Loucy (cell line): Measurements from ENCODE around the gene MATR3.

Source experiments
- H2AFZ ChIP-seq: fragments of 200-600 bp; sonication (generic); 2 replicates; pipeline ENCODE4 v1.6.0; 2016; ENCODE audit warnings: antibody characterized with exemption, mild to moderate bottlenecking, low read length, moderate library complexity
- H3F3A ChIP-seq: fragments of 200-600 bp; 2 replicates; pipeline ENCODE4 v1.6.0; 2016; ENCODE audit warnings: antibody characterized with exemption, low read depth, mild to moderate bottlenecking
- H3K27me3 ChIP-seq: fragments of 200-600 bp; sonication (generic); 2 replicates; pipeline ENCODE4 v1.6.1; 2014; ENCODE audit warnings: low read length, mild to moderate bottlenecking; ENCODE audit not compliant: insufficient read depth, poor library complexity, severe bottlenecking
- H3K36me3 ChIP-seq: fragments of 200-600 bp; sonication (generic); 2 replicates; pipeline ENCODE4 v1.6.1; 2016; ENCODE audit warnings: low read length; ENCODE audit not compliant: insufficient read depth
- H3K4me1 ChIP-seq: fragments of 200-600 bp; sonication (generic); 2 replicates; pipeline ENCODE4 v1.5.1; 2014; ENCODE audit warnings: low read length, mild to moderate bottlenecking; ENCODE audit not compliant: insufficient read depth, poor library complexity, severe bottlenecking
- H3K4me2 ChIP-seq: fragments of 200-600 bp; sonication (generic); 2 replicates; pipeline ENCODE4 v1.6.0; 2014; ENCODE audit warnings: antibody characterized with exemption, low read length, low read depth, mild to moderate bottlenecking; ENCODE audit not compliant: poor library complexity, severe bottlenecking
- H3K4me3 ChIP-seq: fragments of 200-600 bp; sonication (generic); 2 replicates; pipeline ENCODE4 v1.5.1; 2014; ENCODE audit warnings: low read length, mild to moderate bottlenecking, mixed read lengths; ENCODE audit not compliant: poor library complexity, severe bottlenecking
- H3K79me2 ChIP-seq: fragments of 200-600 bp; sonication (generic); 2 replicates; pipeline ENCODE4 v1.6.1; 2014; ENCODE audit warnings: low read length; ENCODE audit not compliant: insufficient read depth
- H3K9ac ChIP-seq: fragments of 200-600 bp; sonication (generic); 2 replicates; pipeline ENCODE4 v1.6.0; 2014; ENCODE audit warnings: mild to moderate bottlenecking, low read depth, low read length, moderate library complexity; ENCODE audit not compliant: poor library complexity, severe bottlenecking
- H3K9me2 ChIP-seq: fragments of 200-600 bp; sonication (generic); replicated peaks from 2 replicates; pipeline ENCODE4 v1.6.1; 2016; ENCODE audit warnings: low read depth, low read length, mixed read lengths
- H3K9me3 ChIP-seq: fragments of 200-600 bp; sonication (generic); 2 replicates; pipeline ENCODE4 v1.6.1; 2014; ENCODE audit warnings: mild to moderate bottlenecking, antibody characterized with exemption, low read length, low read depth; ENCODE audit not compliant: insufficient read depth
- H4K20me1 ChIP-seq: fragments of 200-600 bp; sonication (generic); 2 replicates; pipeline ENCODE4 v1.6.0; 2014; ENCODE audit warnings: antibody characterized with exemption, low read length, mild to moderate bottlenecking; ENCODE audit not compliant: insufficient read depth, poor library complexity, severe bottlenecking
- CTCF ChIP-seq: fragments of 200-600 bp; sonication (generic); conservative IDR thresholded peaks from 2 replicates; pipeline ENCODE4 v1.5.1; 2014; ENCODE audit warnings: mild to moderate bottlenecking, antibody characterized with exemption, low read length
- EZH2phosphoT487 ChIP-seq: fragments of 200-600 bp; IDR thresholded peaks from 2 replicates; pipeline ENCODE4 v1.6.1; 2018; ENCODE audit warnings: antibody characterized with exemption, mild to moderate bottlenecking, moderate library complexity, borderline replicate concordance

MATR3 gene

GRCh38 chr5:139295346-139296057, 2.0 kb downstream of the MATR3 start:
- Histone ChIP-seq H3K9ac (peak overlapping the region; percentile 99), H4K20me1 (peaks cover 64% of the 10 kb centered on the region)

GRCh38 chr5:139296198-139296597, 2.7 kb downstream of the MATR3 start:
- Histone ChIP-seq H3K79me2 (peaks cover 81% of the 10 kb centered on the region), H4K20me1 (peaks cover 69% of the 10 kb centered on the region), H3K9ac (peak overlapping the region; percentile 99), H3F3A (no peaks in the 10 kb centered on the region), H3K9me2 (no peaks in the 10 kb centered on the region), H3K4me1 (peaks cover 39% of the 10 kb centered on the region), H3K9me3 (no peaks in the 10 kb centered on the region), H3K27me3 (peaks cover 11% of the 10 kb centered on the region), H3K36me3 (no peaks in the 10 kb centered on the region), H3K4me3 (peak overlapping the region; percentile 95), H2AFZ (no peak overlapping the region), H3K4me2 (peak overlapping the region; percentile 90)
- TF ChIP-seq CTCF (no peak), EZH2phosphoT487 (no peak)

More at GRCh38 chr5:139295346-139296057, 2.0 kb downstream of the MATR3 start:
- Histone ChIP-seq H3K9me3 (no peaks in the 10 kb centered on the region), H3K27me3 (peaks cover 11% of the 10 kb centered on the region), H3K4me1 (peaks cover 39% of the 10 kb centered on the region), H3K4me3 (peak overlapping the region; percentile 95), H3K79me2 (peaks cover 74% of the 10 kb centered on the region), H3K36me3 (no peaks in the 10 kb centered on the region), H3K9me2 (no peaks in the 10 kb centered on the region), H3F3A (no peaks in the 10 kb centered on the region), H2AFZ (no peak overlapping the region), H3K4me2 (peak overlapping the region; percentile 90)
- TF ChIP-seq EZH2phosphoT487 (no peak), CTCF (no peak)

GRCh38 chr5:139296862-139297326, 3.4 kb downstream of the MATR3 start:
- TF ChIP-seq CTCF (no peak), EZH2phosphoT487 (no peak)
- Histone ChIP-seq H3K27me3 (peaks cover 11% of the 10 kb centered on the region), H3K9ac (peak overlapping the region; percentile 99), H3K9me3 (no peaks in the 10 kb centered on the region), H3F3A (no peaks in the 10 kb centered on the region), H3K79me2 (peaks cover 88% of the 10 kb centered on the region), H2AFZ (no peak overlapping the region), H3K9me2 (no peaks in the 10 kb centered on the region), H4K20me1 (peaks cover 76% of the 10 kb centered on the region), H3K4me3 (peak overlapping the region; percentile 95), H3K36me3 (no peaks in the 10 kb centered on the region), H3K4me1 (peaks cover 39% of the 10 kb centered on the region), H3K4me2 (peak overlapping the region; percentile 90)
